HPDE6-E6E7 (cell line): ENCODE data around the gene ZSCAN21.
A peak's percentile ranks its signal among the peaks of the same experiment; 100 is the strongest.

Experiments used
- DNase-seq: peaks from one replicate; pipeline ENCODE4 v3.0.0; 2011; ENCODE audit warnings: missing footprints; ENCODE audit errors: extremely low spot score

The ZSCAN21 gene

DNA sequence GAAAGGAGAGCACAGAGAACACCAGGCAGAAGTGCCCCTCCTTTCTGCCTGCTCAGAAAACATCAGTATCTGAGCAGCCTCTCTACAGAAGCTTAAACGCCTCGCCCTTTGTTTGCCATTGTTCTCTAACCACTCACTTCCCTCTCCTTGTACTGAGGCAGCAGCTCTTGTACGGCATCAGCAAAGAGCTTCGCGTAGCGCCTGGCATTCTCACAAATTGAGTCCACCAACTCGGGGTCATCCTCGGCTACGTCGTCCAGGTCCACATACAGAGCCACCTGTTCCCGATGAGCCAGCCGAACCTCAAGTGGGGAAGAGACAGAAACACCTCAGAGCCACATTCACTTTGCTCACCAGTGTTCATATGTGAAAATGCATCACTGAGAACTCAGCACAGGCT lies 49.9 kb downstream of the ZSCAN21 start:
- no peak for DNase-seq

DNA sequence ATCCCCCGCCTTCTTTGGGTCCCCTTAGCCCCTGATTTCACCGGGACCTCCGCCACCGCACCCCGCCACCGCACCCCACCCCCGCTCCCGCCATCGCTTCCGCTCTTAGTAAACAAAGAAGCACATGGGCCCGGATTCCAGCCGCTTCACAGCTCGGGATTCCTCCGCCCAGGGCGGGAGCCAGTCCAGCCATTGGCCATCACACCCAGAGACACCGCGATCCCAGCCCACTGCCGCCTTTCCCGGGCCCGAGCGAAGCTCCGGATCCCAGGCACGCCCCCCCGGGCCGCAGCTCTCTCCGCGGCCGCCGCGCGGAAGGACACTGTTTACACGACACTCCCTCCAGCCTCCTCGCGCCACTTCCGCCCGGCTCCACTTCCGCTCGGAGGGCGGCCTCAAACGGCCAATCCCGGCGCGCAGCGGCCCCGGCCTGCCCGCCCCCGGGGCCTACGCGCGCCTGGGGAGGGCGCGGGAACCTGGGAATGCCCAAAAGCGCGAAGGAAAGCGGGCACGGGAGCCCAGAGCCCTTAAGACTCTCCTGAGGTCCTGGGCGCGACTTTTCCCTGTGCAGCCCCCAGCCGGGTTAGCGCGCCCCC lies 50.9 kb downstream of the ZSCAN21 start:
- DNase-seq, result peak; percentile 92

DNA sequence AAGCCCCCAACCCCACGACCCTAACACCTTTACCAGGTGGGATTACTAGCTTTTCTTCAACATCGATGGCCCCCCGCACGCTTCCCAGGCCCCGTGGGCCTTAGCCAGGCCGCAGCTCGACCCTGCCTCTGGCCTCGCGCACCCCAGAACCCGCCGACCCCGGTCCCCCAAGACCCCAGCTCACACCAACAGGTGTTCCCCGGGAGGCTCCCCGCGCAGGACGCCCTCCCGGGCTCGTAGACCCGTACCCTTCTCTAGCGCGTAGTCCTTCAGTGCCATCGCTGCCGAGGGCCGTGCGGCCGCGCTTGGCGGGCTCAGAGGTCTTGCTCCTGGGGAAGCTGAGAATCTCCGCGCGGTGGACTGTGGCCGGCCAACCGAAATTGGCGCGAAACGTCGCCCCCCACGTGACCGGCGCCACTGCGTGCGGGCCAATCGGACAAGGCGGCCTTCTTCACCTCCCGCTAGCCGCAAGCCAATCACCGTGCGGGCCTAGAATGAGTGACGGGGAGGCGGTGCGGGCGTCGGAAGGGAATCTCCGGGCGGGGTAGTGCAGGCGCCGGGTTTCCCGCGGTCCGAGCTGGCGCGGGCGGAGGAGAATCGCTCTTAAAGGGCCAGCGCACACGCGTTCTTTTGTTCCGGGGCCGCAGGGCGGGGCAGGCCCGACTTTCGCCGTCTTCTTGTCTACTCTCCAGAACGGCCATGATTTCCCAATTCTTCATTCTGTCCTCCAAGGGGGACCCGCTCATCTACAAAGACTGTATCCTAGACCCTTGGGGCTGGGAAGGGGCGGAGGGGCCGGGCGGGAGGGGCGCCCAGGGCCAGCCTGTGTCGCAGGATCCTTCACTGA lies 51.7 kb downstream of the ZSCAN21 start, which contains the start of the genes AP4M1 and MCM7:
Gene AP4M1 (plus strand): TSS at position 628 of the 847 bp plus-strand sequence. CDS start 72 bp downstream, at position 700.
Gene MCM7 (minus strand): TSS at position 382 of the 847 bp plus-strand sequence. CDS start 103 bp downstream, at position 279.
- DNase-seq, result peak; percentile 99

DNA sequence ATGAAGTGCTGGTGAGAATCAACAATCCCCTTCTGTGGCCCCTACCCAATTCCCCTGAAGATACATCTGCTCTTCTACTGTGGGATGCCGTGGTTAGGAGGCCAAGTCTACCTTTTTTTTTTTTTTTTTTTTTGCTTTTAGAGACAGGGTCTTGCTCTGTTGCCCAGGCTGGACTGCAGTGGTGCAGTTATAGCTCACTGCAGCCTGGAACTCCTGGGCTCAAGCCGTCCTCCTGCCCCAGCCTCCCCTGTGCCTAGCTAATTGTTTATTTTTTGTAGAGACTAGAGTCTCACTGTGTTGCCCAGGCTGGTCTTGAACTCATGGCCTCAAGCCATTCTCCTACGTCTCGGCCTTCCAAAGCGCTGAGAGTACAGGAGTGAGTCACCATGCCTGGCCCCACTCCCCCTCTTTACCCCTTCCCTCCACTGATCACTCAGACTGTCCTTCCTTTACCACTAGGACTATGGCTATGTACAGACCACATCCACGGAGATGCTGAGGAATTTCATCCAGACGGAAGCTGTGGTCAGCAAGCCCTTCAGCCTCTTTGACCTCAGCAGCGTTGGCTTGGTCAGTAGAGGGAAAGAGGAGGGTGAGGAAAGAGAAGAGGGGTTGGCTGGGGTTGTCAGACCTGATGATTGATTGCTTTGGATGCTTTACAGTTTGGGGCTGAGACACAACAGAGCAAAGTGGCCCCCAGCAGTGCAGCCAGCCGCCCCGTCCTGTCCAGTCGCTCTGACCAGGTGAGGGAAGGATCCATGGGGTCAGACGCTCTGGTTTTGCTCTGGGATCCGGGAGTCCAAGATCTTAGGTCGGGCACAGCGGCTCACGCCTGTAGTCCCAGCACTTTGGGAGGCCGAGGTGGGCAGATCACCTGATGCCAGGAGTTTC lies 53.6 kb downstream of the ZSCAN21 start:
- DNase-seq, result no peak

GRCh38 chr7:100105534-100105933 lies 56.0 kb downstream of the ZSCAN21 start:
- no peak for DNase-seq

DNA sequence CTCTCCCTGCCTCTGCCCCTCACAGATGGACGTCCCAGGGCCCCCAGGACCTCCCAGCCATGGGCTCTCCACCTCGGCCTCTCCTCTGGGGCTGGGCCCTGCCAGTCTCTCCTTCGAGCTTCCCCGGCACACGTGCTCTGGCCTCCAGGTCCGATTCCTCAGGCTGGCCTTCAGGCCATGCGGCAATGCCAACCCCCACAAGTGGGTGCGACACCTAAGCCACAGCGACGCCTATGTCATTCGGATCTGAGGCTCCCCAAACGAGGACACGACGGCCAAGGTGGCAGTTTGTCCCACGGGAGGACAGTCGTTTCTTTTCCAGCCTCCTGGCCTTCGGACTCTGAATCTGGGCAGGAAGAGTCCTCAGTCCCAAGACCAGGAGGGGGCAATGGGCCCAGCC lies 57.1 kb downstream of the ZSCAN21 start:
- no peak for DNase-seq

DNA sequence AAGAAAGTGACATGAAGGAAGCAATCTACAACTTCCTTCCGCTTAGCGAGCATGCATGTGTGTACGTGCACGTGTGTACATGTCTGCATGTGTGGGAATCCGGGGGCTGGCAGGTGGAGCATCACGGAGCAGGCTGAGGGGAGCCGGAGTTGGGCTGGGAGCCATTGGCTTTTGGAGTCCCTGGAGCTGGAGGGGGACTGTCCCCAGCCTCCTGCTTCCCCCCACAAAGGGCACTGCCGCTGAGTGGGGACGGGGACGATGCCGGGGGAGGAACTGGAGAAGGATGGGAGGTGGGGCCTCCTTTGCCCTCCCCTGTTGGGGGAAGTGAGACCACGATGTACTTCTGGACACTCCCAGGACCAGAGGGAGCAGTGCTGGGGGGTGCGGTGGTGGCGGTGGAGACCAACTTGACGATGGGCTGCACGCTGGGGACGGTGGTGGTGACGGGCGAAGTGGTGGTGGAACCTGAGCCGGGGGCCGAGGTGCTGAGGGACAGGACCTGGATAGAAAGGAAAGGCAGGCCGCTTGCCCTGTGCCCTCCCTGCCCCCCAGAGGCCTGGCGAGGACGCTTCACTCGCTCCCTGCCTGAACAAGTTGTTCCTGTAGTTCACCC lies 57.7 kb downstream of the ZSCAN21 start:
- DNase-seq, result no peak

DNA sequence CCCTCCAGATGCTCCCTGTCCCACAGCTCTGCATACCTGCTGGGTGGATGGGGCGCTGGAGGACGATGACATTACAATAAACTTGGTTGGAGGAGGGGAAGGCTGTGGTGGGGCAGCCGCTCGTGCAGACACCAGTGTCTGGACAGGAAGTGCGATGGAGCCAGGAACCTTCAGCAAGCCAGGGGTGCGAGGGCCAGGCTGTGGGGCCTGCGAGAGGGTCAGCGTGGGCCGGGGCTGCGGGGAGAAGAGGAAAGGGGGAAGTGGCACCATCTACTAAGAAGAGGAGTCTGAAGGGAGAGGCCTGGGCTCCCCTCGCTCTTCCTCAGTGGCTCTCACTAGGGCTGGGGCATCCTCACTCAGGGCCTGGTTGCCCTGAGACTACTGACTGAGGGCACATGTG lies 58.3 kb downstream of the ZSCAN21 start:
- no peak for DNase-seq

DNA sequence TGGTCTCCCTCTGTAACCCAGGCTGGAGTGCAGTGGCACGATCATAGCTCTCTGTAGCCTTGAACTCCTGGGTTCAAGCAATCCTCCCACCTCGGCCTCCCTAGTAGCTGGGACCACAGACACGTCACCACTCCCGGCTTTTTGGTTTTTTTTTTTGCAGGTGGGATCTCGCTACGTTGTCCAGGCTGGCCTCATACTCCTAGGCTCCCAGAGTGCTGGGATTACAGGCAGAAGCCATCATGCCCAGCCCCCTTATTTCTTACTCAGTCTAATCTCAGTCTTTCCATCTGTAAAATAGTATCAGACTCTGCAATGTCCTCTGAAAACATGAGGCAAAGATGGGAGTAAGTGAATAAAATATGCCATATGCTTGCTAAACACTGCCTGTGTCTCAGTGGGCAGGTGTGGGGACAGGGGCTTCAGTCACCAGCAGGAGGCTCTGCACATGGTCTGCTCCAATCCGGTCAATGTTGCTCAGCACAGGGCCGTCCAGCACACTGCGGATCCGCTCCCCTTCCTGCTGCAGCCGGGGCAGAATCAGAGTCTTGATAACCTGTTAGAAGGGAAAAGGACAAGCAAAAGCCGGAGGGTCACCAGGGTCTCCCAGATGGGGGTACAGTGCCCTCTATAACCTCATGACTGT lies 60.1 kb downstream of the ZSCAN21 start:
- no peak for DNase-seq

GRCh38 chr7:100111156-100111555 lies 61.6 kb downstream of the ZSCAN21 start:
- DNase-seq, result no peak

DNA sequence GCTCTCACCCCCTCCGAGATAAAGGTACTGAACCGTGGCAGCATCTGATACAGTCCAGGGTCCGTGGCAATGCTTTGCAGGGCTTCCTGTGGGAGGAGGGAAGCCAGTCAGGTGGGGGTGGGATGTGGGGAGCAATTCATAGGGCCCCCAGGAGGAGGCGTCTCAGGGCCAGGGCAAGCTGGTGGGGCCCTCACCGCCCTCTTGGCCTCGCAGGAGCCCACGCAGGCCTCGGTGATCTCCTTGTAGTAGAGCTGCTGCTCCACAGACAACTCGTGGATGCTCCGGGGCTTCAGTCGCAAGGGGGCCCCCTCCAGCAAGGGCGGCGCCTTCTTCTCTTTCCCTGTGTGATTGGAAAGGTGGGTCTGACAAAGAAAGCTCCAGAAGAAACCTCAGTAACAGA lies 62.3 kb downstream of the ZSCAN21 start:
- DNase-seq, result no peak
